Mesenchymal stem cell (in vitro differentiated cells and primary cell): ENCODE results near the gene ST8SIA6.

Source experiments
- DNase-seq: peaks from one replicate; pipeline ENCODE4 v3.0.0-alpha.2; 2013
- H2AFZ ChIP-seq: one replicate; pipeline ENCODE4 v1.6.1; 2013; ENCODE audit warnings: low read depth, mild to moderate bottlenecking, control low read depth, inconsistent platforms, low read length, moderate library complexity
- H2AK5ac ChIP-seq: 2 replicates; pipeline ENCODE4 v1.6.1; 2013; ENCODE audit warnings: low read length, moderate library complexity, mild to moderate bottlenecking, inconsistent platforms; ENCODE audit not compliant: severe bottlenecking
- H2BK120ac ChIP-seq: one replicate; pipeline ENCODE4 v1.6.1; 2013; ENCODE audit warnings: low read depth, mild to moderate bottlenecking, inconsistent platforms, low read length, moderate library complexity
- H2BK12ac ChIP-seq, 2 experiments: one replicate each; pipeline ENCODE4 v1.6.1; 2013; ENCODE audit warnings: inconsistent platforms in 2 of 2, low read length in 2 of 2, mild to moderate bottlenecking in 2 of 2, moderate library complexity in 2 of 2, control low read depth in 1 of 2
- H2BK15ac ChIP-seq: one replicate; pipeline ENCODE4 v1.6.1; 2013; ENCODE audit warnings: mild to moderate bottlenecking, low read depth, inconsistent platforms; ENCODE audit not compliant: poor library complexity, severe bottlenecking
- H2BK5ac ChIP-seq: 2 replicates; pipeline ENCODE4 v1.6.1; 2013; ENCODE audit warnings: low read depth, mild to moderate bottlenecking, low read length, control low read depth, inconsistent platforms; ENCODE audit not compliant: poor library complexity, severe bottlenecking
- H3K14ac ChIP-seq, 2 experiments: one replicate each; pipeline ENCODE4 v1.6.1; 2013; ENCODE audit warnings: inconsistent platforms in 2 of 2, low read length in 2 of 2, control low read depth in 1 of 2, mild to moderate bottlenecking in 1 of 2, moderate library complexity in 1 of 2
- H3K18ac ChIP-seq, 2 experiments: one replicate each; pipeline ENCODE4 v1.6.1; 2013; ENCODE audit warnings: inconsistent platforms in 2 of 2, low read length in 2 of 2, control low read depth in 1 of 2, low read depth in 1 of 2, mild to moderate bottlenecking in 1 of 2
- H3K23ac ChIP-seq, 2 experiments: one replicate each; pipeline ENCODE4 v1.6.1; 2013; ENCODE audit warnings: inconsistent platforms in 2 of 2, low read length in 2 of 2, mild to moderate bottlenecking in 2 of 2, moderate library complexity in 2 of 2, control low read depth in 1 of 2
- H3K27ac ChIP-seq: 2 replicates; pipeline ENCODE4 v1.5.1; 2013; ENCODE audit warnings: mild to moderate bottlenecking, moderate library complexity, low read length, control low read depth, inconsistent platforms; ENCODE audit not compliant: poor library complexity, severe bottlenecking
- H3K27me3 ChIP-seq, 2 experiments: 2 replicates each; pipeline versions ENCODE4 v1.6.1 to v1.7.0; 2013; ENCODE audit warnings: low read length in 2 of 2, mild to moderate bottlenecking in 2 of 2, moderate library complexity in 2 of 2, control low read depth in 1 of 2, inconsistent platforms in 1 of 2; ENCODE audit not compliant: control insufficient read depth in 1 of 2, insufficient read depth in 1 of 2
- H3K36me3 ChIP-seq, 2 experiments: 2 replicates each; pipeline versions ENCODE4 v1.6.1 to v1.7.0; 2013; ENCODE audit warnings: low read length in 2 of 2, control low read depth in 1 of 2, inconsistent platforms in 1 of 2, low read depth in 1 of 2, mild to moderate bottlenecking in 1 of 2; ENCODE audit not compliant: insufficient read depth in 2 of 2, control insufficient read depth in 1 of 2
- H3K4ac ChIP-seq, 2 experiments: one replicate each; pipeline ENCODE4 v1.6.1; 2013; ENCODE audit warnings: inconsistent platforms in 2 of 2, low read length in 2 of 2, mild to moderate bottlenecking in 2 of 2, moderate library complexity in 2 of 2, control low read depth in 1 of 2, low read depth in 1 of 2
- H3K4me1 ChIP-seq: 2 replicates; pipeline ENCODE4 v1.6.1; 2013; ENCODE audit warnings: low read depth, low read length, control low read depth; ENCODE audit not compliant: control insufficient read depth, insufficient read depth
- H3K4me2 ChIP-seq: 2 replicates; pipeline ENCODE4 v1.6.1; 2013; ENCODE audit warnings: low read length, mild to moderate bottlenecking, inconsistent platforms; ENCODE audit not compliant: poor library complexity, severe bottlenecking
- H3K4me3 ChIP-seq, 2 experiments: 2 replicates each; pipeline versions ENCODE4 v1.5.1 to v1.7.0; 2013; ENCODE audit warnings: low read length in 2 of 2, mild to moderate bottlenecking in 2 of 2, control low read depth in 1 of 2, low read depth in 1 of 2; ENCODE audit not compliant: insufficient read depth in 1 of 2
- H3K79me1 ChIP-seq: replicated peaks from 2 replicates; pipeline ENCODE4 v1.6.1; 2013; ENCODE audit warnings: mild to moderate bottlenecking, control low read depth, low read length, inconsistent platforms; ENCODE audit not compliant: poor library complexity, severe bottlenecking
- H3K9ac ChIP-seq: 2 replicates; pipeline ENCODE4 v1.7.0; 2013; ENCODE audit warnings: mild to moderate bottlenecking, low read length, moderate library complexity
- H3K9me3 ChIP-seq: 2 replicates; pipeline ENCODE4 v1.7.0; 2013; ENCODE audit warnings: mild to moderate bottlenecking, low read length; ENCODE audit not compliant: control insufficient read depth
- H4K8ac ChIP-seq: one replicate; pipeline ENCODE4 v1.6.1; 2013; ENCODE audit warnings: inconsistent platforms, mild to moderate bottlenecking, low read length, moderate library complexity
- H4K91ac ChIP-seq: one replicate; pipeline ENCODE4 v1.6.1; 2013; ENCODE audit warnings: mild to moderate bottlenecking, low read length, inconsistent platforms
- WGBS: methylation state at CpG from one replicate; pipeline ENCODE4 v1.1.7; 2013; ENCODE audit warnings: mixed read lengths; 5-methylcytosine and 5-hydroxymethylcytosine counted together

The ST8SIA6 gene

GRCh38 chr10:17426263-17426750, 28.1 kb downstream of the ST8SIA6 start:
- Histone ChIP-seq H2BK5ac (no peak overlapping the region), H3K9ac (no peak overlapping the region), H3K4me3 (no peak overlapping the region), H3K36me3 (no peaks in the 10 kb centered on the region), H3K4me1 (no peaks in the 10 kb centered on the region), H3K4me2 (no peak overlapping the region), H3K79me1 (no peaks in the 10 kb centered on the region), H3K4ac (no peak overlapping the region), H3K14ac (no peak overlapping the region), H2AFZ (no peak overlapping the region), H3K27ac (no peak overlapping the region), H3K23ac (no peak overlapping the region), H2BK120ac (no peak overlapping the region), H4K91ac (no peak overlapping the region), H3K9me3 (no peaks in the 10 kb centered on the region), H4K8ac (no peak overlapping the region), H3K18ac (no peak overlapping the region), H2AK5ac (no peak overlapping the region), H2BK12ac (no peak overlapping the region), H2BK15ac (no peak overlapping the region), H3K27me3 (peaks cover 0 to 20% of the 10 kb centered on the region in 2 experiments)
- no peak for DNase-seq
- WGBS: 71% methylated on average over 4 of the region's 5 CpGs

GRCh38 chr10:17425584-17426262, 28.7 kb downstream of the ST8SIA6 start:
- H4K8ac ChIP-seq: no peak overlapping the region
- H2BK5ac ChIP-seq: no peak overlapping the region
- no peaks in the 10 kb centered on the region for H3K4me1 ChIP-seq
- H3K4me2 ChIP-seq: no peak overlapping the region
- no peak overlapping the region for H3K27ac ChIP-seq
- no peaks in the 10 kb centered on the region for H3K36me3 ChIP-seq
- WGBS: 81% methylated on average over 5 of the region's 6 CpGs
- no peak overlapping the region for H2AFZ ChIP-seq
- no peak overlapping the region for H3K4ac ChIP-seq
- H3K79me1 ChIP-seq: no peaks in the 10 kb centered on the region
- no peak overlapping the region for H3K14ac ChIP-seq
- DNase-seq: no peak
- H2BK12ac ChIP-seq: no peak overlapping the region
- peaks cover 0 to 20% of the 10 kb centered on the region in 2 experiments for H3K27me3 ChIP-seq
- no peak overlapping the region for H2AK5ac ChIP-seq
- no peak overlapping the region for H4K91ac ChIP-seq
- no peak overlapping the region for H2BK15ac ChIP-seq
- H3K4me3 ChIP-seq: no peak overlapping the region
- no peak overlapping the region for H2BK120ac ChIP-seq
- no peak overlapping the region for H3K9ac ChIP-seq
- H3K23ac ChIP-seq: no peak overlapping the region
- no peaks in the 10 kb centered on the region for H3K9me3 ChIP-seq
- H3K18ac ChIP-seq: no peak overlapping the region

GRCh38 chr10:17423632-17424186, 30.7 kb downstream of the ST8SIA6 start:
- H2BK5ac ChIP-seq: no peak overlapping the region
- H3K79me1 ChIP-seq: no peaks in the 10 kb centered on the region
- H3K27me3 ChIP-seq: peaks cover 0 to 15% of the 10 kb centered on the region in 2 experiments
- WGBS: 71% methylated on average over 2 of the region's 2 CpGs
- H2AK5ac ChIP-seq: no peak overlapping the region
- no peak overlapping the region for H3K4ac ChIP-seq
- H2AFZ ChIP-seq: no peak overlapping the region
- no peak overlapping the region for H2BK12ac ChIP-seq
- no peak overlapping the region for H4K91ac ChIP-seq
- no peak overlapping the region for H2BK120ac ChIP-seq
- H3K4me1 ChIP-seq: no peaks in the 10 kb centered on the region
- no peak overlapping the region for H3K4me3 ChIP-seq
- no peak overlapping the region for H2BK15ac ChIP-seq
- H3K14ac ChIP-seq: no peak overlapping the region
- no peak overlapping the region for H3K18ac ChIP-seq
- no peak for DNase-seq
- H4K8ac ChIP-seq: no peak overlapping the region
- H3K23ac ChIP-seq: no peak overlapping the region
- no peaks in the 10 kb centered on the region for H3K36me3 ChIP-seq
- no peak overlapping the region for H3K27ac ChIP-seq
- H3K9me3 ChIP-seq: no peaks in the 10 kb centered on the region
- no peak overlapping the region for H3K4me2 ChIP-seq
- no peak overlapping the region for H3K9ac ChIP-seq

- Histone ChIP-seq H3K27ac (no peak overlapping the region), H3K4me1 (no peaks in the 10 kb centered on the region), H2AFZ (no peak overlapping the region), H2BK5ac (no peak overlapping the region), H3K36me3 (no peaks in the 10 kb centered on the region), H3K4me3 (no peak overlapping the region), H3K27me3 (peaks cover 0 to 10% of the 10 kb centered on the region in 2 experiments), H4K8ac (no peak overlapping the region), H2BK12ac (no peak overlapping the region), H2BK120ac (no peak overlapping the region), H3K18ac (no peak overlapping the region), H3K9me3 (no peaks in the 10 kb centered on the region), H3K9ac (no peak overlapping the region), H4K91ac (no peak overlapping the region), H3K79me1 (no peaks in the 10 kb centered on the region), H3K4ac (no peak overlapping the region), H3K14ac (no peak overlapping the region), H2BK15ac (no peak overlapping the region), H3K4me2 (no peak overlapping the region), H3K23ac (no peak overlapping the region), H2AK5ac (no peak overlapping the region)
- DNase-seq: no peak
- 93% methylated on average over 5 of the region's 5 CpGs for WGBS
Measured at GRCh38 chr10:17422931-17423330, 31.5 kb downstream of the ST8SIA6 start.
